GM12872 (cell line): ENCODE measurements around the gene MAPK10.

ENCODE experiments used
- CTCF ChIP-seq: IDR thresholded peaks from 3 replicates; pipeline ENCODE4 v1.5.1; 2011; ENCODE audit warnings: low read depth, mild to moderate bottlenecking, low read length, moderate library complexity; ENCODE audit not compliant: insufficient read depth

The MAPK10 gene

DNA sequence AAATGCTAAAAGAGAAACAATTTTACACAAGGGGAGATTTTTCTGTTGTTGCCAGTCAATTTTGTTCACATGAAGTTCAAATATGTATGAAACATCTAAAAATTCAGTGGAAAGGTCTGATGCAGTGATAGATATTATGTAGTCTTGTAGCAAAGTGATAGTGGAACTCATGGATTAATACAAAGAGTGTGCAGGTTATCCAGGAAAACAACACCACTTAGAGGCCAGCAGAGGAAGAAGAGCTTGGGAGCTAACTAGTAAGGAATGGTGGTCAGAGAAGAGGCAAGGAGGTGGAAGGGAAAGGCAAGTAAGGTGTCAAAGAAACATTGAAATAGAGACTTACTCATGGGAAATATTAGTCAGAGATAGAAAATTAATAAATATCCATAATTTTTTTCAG, 395.6 kb downstream of the MAPK10 start:
- TF ChIP-seq CTCF = no peak

DNA sequence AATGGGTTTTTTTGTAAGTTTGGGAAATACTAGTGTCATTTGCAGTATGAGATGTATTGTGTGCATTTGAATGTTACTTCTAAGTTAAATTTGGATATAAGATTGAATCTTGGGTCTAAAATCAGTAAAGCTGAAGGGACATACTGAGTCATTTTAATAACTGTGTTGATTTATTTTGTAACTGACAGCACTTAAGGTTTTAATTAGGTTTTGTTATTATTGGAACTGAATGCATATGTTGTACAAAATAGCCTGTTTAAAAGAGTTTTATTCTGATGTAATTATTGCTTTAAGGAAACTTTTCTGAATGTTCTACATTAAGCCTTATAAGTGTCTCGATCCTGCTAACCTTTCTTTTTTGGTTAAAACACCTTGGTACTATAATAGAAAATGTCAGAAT, 396.6 kb downstream of the MAPK10 start:
- no peak for TF ChIP-seq CTCF

- TF ChIP-seq CTCF = no peak
These were observed 398.0 kb downstream of the MAPK10 start for GRCh38 chr4:85961887-85962286.

DNA sequence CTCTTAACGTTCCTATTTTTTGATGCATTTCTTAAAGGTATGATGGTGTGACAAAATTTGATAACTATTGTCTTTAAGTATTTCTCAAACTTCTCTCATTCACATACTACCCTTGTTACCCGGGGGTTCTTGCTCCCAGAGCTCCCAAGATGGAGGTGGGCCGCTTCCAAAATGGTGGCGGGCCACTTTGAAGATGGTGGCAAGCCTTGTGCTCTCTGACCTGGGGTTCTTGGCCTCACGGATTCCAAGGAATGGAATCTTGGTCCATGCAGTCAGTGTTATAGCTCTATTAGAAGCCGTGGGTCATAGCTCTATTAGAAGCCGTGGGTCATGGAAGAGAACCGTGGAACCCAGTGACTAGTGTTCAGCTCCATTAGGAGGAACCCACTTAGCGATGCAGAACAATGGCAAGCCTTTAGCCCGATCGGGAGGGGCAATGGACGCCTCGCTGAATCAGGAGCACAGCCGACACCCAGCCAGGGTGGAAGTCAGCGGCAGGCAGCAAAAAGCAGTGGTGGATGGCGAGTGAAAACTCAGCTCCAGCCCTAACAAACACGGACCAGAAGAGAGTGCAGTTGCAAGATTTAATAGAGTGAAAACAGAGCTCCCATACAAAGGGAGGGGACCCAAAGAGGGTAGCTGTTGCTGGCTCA, 403.4 kb downstream of the MAPK10 start:
- TF ChIP-seq CTCF = no peak

- TF ChIP-seq CTCF = no peak
These were observed 404.1 kb downstream of the MAPK10 start for GRCh38 chr4:85955620-85956292.

- TF ChIP-seq CTCF = no peak
These were observed 406.2 kb downstream of the MAPK10 start for GRCh38 chr4:85953651-85954018.

GRCh38 chr4:85952972-85953650, 406.7 kb downstream of the MAPK10 start:
- TF ChIP-seq CTCF = no peak
